Activated T-cell treated with anti-CD3 and anti-CD28 coated beads, Interleukin-2, amount 50 U/mL, for 1 hour (primary cell): ENCODE measurements around the gene NOTCH2.
"Not testable (repeated sequence)": the region's sequence is repeated elsewhere in the genome, so short reads cannot be mapped to it uniquely, and the experiment has no call there.

Source experiments
- DNase-seq: peaks from one replicate; pipeline ENCODE4 v3.0.0-alpha.2; 2020

Gene NOTCH2

DNA sequence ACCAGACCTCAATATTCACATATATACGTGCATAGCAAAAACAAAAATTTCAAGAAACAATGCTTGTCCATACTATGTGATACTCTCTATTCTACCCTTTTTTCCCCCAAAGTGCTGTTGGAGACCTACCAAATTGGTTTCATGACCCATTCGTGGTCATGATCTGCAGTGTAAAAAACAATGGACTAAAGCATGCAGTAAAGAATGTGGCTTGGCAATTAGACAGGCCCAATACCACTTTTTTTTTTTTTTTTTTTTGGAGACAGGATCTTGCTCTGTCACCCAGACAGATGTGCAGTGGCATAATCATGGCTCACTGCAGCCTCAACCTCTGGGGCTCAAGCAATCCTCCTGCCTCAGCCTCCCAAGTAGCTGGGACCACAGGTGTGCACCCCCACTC, 21.3 kb downstream of the NOTCH2 start:
- not testable (repeated sequence) for DNase-seq

- DNase-seq, result not testable (repeated sequence)
Observed at GRCh38 chr1:120041771-120042170, 27.7 kb downstream of the NOTCH2 start.

DNA sequence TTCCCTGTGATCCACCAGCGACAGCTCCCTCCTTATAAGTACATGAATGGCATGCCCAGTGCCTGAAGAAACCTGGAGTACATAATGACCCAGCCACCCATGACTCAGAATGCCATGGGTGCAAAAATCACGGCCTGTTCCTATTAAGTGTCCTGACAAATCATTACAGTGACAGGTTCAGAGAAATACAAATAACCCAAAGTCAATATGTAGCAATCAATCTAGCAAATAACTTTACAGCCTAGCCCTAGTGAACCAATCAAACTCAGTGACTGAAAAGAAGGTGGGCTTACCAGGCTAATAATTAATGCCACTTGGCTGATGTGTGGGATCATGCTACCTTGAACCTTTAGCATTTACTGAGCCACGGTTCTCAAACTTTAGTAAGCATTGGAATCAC, 37.2 kb downstream of the NOTCH2 start:
- DNase-seq, result not testable (repeated sequence)

DNA sequence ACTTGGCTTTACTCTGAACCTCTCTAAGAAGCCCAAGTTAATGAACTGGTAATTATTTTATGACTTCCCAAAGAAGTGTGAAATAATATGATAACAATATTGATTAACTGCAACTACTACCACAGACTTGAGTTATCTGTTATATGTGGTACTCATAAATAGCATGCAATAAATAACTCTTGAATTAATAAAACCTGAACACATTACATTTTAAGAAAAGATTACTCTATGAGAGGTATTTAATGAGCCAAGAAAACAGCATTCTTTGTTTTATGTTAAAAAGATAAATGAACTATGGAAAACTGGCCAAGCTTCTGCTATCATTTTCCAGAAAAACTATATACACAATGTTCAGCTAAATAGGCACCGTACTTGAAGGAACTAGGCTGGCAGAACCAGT, 45.7 kb downstream of the NOTCH2 start:
- DNase-seq, result not testable (repeated sequence)

DNA sequence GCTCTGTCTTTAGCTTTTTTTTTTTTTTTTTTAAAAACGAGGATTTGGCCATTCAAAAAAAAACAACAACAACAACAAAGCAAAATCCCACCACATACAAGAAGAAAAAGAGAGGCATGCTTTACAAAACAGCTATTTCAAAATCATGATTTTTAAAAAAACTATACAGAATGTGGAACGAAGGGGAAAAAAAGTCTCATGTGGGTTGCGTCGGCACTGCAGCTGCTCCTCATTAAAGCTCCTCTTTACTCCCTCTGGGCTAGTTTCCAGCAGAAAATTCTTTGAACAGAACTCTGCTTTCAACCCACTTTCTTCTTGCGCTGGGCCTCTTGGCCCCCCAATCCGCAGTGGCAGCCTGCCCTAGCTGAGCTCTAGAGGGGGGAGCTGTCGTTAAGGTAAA, 54.5 kb downstream of the NOTCH2 start:
- DNase-seq, result not testable (repeated sequence)

DNA sequence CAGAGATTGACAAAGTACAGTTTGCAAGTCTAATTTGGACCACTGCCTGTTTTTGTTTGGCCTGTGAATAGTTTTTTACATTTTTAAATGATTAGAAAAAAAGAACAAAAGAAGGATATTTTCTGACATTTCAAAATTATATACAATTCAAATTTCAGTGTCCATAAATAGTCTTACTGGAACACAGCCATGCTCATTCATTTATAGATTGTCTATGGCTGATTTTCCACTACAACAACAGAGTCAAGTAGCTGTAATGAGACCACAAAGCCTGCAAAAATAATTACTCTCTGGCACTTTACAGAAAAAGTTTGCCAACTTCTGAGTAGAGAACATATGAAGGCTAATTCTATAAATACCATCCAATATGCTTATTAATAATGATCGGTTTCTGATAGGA, 61.1 kb downstream of the NOTCH2 start:
- not testable (repeated sequence) for DNase-seq

GRCh38 chr1:120007850-120008249, 61.6 kb downstream of the NOTCH2 start:
- DNase-seq, result not testable (repeated sequence)

DNA sequence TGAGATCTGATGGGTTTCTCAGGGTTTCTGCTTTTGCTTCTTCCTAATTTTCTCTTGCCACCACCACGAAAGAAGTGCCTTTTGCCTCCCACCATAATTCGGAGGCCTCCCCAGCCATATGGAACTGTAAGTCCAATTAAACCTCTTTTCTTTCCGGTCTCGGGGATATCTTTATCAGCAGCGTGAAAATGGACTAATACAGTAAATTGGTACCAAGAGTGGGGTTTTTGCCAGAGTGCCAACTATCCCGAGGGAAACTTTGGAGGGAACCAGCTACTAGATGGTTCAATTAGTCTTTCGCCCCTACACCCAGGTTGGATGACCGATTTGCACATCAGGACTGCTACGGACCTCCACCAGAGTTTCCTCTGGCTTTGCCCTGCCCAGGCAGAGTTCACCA, 68.4 kb downstream of the NOTCH2 start:
- not testable (repeated sequence) for DNase-seq

GRCh38 chr1:119996731-119997312, 72.6 kb downstream of the NOTCH2 start:
- DNase-seq, result not testable (repeated sequence)

- not testable (repeated sequence) for DNase-seq
Observed at GRCh38 chr1:119995975-119996374, 73.5 kb downstream of the NOTCH2 start.

DNA sequence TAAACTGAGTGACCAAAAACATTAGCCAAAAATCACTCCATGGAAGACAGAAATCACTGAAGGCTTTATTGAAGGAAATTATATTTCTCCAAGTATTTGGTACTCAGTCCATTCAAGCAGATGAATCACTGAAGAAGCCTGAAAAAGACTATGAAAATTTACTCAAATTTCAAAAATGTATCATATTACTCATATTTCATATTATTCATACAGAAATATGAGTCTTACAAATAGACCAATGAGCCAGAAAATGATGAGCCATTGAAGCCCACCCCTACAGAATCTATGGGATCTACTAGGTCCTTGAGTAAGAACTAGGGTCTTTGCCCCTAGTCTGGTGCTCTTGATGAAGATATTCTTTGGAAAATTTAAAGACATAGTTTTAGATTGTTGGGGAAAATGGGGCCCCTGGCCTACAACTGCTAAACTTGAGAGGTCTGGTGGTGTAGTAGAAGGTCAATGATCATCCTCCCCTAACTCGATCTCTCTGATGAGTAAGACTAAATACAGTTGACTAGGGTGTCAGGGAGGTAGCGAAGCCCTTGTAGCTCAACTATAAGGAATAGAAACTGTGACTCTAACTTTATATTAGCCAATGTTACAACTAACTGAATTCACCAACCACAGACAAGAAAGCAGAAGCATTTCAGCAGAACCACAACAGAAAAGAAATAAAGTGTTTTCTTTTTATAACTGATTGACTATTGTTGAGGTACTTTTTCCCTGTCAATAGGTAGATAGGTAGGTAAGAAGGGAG, 81.0 kb downstream of the NOTCH2 start:
- no peak for DNase-seq

- DNase-seq, result no peak
Observed at GRCh38 chr1:119987686-119988085, 81.8 kb downstream of the NOTCH2 start.

GRCh38 chr1:119987112-119987511, 82.3 kb downstream of the NOTCH2 start:
- DNase-seq, result no peak

DNA sequence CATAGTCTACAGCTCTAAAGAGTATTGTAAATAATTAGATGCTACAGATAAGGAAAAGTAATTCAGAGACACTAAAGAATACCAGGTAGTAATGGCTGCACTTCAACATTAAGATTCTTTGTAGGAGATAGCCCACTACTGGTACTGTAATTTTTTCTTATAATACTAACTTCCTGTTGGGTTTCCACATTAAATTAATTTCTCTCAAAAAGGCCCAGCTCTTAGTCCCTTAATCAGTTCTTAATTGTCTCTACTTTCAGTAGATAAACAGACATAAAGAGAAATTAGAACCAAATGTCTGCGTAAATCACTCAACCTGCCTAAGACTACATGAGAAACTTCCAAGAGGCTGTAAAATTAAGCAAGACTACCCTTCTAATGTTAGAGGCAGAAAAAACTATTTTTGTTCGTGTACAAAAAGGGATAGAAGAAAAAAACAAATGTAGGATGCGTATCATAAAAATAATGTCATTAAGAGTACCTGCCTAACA, 83.4 kb downstream of the NOTCH2 start:
- no peak for DNase-seq

DNA sequence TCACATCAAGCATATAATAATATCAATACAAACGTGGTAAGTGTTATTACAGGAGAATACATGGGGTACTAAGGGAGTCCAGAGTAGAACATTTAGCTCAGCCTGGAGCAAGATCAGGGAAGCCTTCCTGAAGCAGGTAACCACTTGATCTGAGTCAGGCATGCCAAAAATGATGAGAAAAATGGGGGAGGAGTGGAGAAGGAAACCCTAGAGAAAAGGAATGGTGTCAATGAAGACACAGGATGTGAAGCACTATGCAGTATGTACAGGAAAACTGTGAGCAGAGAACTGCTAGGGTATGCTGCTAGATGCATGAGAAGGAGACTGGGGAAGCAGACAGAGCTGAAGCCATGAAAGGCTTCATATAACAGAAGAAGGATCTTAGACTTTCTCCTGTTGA, 84.7 kb downstream of the NOTCH2 start:
- DNase-seq, result no peak

DNA sequence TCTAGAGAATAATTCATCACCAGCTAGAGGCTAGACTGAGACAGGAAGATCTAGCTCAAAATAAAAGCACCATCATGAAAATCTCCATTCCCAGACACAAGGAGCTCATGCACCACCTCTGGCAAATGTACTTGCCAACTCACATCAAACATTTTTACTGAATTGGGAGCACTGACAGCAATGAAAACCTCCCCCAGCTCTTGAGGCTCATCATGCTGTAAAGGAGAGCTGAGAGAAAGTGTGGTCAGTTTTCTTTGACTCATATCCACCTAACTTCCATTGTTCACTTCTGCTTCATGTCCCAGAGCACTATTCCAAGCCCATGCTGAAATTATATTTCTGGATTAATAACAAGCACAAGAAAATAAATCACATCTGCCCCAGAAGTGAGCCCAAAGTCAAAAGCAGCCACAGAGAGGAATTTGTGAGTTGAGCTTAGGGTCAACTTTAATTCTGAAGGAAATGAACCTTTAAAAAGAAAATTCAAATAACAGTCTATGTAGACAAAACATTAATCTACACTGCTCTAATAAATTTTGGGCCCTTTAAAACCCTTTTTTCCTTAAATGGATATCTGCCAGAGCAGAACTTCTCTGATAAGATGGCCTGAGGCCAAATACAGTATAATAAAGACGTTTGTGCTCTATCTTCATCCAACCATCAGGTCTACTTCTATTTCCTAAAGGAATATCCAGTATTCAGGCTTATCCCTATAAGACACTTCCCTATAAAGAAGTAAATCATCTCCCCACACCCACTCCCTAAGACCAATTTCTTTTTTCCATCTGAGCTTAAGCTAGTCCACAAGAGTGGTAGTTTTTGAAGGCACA, 87.3 kb downstream of the NOTCH2 start:
- no peak for DNase-seq

- DNase-seq, result no peak
Observed at GRCh38 chr1:119981496-119981895, 88.0 kb downstream of the NOTCH2 start.

GRCh38 chr1:119978018-119978505, 91.4 kb downstream of the NOTCH2 start:
- no peak for DNase-seq

DNA sequence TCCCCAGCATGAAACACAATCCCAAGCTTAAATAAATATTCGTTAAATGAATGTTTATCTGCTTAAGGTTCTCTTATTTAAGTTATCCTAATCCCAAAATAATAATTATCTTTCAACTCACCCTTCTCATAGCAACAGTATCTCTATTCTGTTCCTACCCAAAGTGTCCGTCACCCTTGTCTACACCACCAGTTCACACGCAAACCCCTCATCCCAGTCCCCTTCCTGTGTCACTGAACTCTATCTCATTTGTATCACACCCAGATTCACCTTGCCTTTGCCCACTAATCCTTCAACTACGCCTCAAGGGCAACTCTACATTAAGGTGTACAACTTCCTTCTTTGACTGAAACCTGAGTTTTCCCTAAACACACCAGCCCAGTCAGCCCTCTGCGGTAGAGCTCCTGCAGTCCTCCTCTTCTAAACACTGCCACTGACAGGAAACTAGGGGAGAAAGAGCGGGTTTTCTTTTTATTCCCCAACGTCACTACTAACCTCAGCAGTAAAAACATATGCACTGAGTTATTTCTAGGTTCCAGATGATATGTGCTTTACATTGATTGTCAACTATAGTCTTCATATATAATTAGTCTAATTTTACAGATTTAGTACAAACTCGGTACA, 92.2 kb downstream of the NOTCH2 start:
- not testable (repeated sequence) for DNase-seq

DNA sequence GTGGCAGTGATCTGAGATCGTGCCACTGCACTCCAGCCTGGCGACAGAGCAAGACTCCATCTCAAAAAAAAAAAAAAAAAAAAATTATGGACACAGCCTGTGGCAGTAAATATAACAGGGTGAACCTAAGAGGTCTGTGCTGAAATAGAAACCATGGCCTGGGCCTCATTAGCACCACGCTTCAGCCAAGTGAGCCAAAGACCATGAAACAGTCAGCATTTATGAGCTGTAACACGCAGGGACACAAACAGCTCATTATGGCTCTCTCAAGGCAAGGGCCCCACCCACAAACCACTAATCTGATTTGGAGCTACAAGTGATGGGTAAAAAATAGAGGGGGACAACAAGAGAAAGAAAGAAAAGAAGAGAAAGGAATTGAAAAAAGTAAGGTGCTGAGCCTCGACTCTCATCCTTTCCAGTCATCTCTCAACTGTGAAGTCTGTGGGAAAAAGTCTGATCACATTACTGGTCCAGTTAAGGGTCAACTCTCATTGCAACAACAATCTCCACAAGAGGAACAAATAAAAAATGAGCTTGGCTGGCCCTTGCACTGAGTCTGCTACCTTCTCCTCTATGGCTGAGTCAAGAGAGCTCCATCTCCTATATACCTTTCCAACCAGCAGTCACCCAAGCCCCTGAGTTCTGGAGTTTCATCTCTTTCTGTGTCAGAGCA, 93.7 kb downstream of the NOTCH2 start:
- DNase-seq, result not testable (repeated sequence)

GRCh38 chr1:119975006-119975405, 94.5 kb downstream of the NOTCH2 start:
- DNase-seq, result no peak

DNA sequence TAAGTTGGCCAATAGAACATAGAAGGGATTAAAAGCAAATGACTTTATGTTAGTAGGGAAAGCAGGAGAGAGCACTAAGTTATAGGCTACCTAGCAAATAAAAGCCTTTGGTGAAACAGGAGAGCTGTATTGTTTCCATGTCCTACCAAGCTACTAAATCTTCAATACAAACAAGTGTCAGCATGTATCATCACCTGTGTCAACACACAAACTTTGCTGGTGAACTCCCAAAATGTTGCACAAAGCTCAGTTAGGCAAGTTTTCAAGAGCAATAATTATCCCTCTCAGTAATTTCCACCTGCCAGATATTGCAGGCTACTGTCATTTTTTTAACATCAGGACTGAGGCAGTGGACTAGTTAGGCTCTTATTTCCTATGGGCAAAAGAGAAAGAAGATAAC, 95.4 kb downstream of the NOTCH2 start:
- no peak for DNase-seq
